Measurements from ENCODE around the gene NEB. TPM values are rescaled to one million over a fixed set of nuclear protein-coding genes. Genes with fewer than 3 reads are reported as not detected.

Gene NEB
- total RNA-seq, 1 experiment from 2014 or later, result 0.11 TPM

DNA sequence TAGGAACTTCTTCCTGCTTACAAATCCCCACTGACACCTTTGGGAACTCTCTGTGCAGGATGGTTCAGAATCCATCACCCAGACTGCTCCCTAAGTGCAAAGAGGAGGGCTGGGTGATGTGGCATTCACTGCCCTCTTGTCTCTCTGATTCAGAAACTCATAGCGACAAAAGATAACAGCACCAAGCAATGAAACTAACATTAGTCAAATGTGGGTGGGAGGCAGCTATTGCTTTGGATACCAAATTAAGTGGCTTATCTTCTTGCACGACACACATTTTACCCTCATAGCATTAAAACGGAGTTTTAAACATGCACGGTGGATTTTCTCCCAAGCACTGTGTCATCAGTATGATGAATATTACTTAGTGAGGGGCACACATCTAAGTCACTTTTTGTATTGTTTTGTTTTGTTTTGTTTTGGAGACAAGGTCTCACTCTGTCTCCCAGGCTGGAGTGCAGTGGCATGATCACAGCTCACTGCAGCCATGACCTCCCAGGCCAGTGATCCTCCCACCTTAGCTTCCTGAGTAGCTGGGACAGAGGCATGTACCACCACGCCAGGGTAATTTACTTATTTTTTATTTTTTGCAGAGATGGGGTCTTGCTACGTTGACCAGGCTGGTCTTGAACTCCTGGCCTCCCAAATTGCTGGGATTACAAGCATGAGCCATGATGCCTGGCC lies 40.9 kb upstream of the NEB start:
- POLR2A ChIA-PET (ENCODE audit: unreplicated experiment), result no interaction called here
- TF ChIP-seq EZH2phosphoT487 (IDR thresholded peaks at IDR 0.05; ENCODE audit: borderline replicate concordance, low read length) (no peak), EZH2 (IDR thresholded peaks at IDR 0.05; ENCODE audit: low read length, unreplicated experiment) (no peak)
- TF ChIP-seq, protein P1, sequence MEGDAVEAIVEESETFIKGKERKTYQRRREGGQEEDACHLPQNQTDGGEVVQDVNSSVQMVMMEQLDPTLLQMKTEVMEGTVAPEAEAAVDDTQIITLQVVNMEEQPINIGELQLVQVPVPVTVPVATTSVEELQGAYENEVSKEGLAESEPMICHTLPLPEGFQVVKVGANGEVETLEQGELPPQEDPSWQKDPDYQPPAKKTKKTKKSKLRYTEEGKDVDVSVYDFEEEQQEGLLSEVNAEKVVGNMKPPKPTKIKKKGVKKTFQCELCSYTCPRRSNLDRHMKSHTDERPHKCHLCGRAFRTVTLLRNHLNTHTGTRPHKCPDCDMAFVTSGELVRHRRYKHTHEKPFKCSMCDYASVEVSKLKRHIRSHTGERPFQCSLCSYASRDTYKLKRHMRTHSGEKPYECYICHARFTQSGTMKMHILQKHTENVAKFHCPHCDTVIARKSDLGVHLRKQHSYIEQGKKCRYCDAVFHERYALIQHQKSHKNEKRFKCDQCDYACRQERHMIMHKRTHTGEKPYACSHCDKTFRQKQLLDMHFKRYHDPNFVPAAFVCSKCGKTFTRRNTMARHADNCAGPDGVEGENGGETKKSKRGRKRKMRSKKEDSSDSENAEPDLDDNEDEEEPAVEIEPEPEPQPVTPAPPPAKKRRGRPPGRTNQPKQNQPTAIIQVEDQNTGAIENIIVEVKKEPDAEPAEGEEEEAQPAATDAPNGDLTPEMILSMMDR (conservative IDR thresholded peaks at IDR 0.05; ENCODE audit: low read depth, low read length), result no peak
- H3K4me2 ChIP-seq (ENCODE audit: low read length), result peak overlapping the region; percentile 9
- peak overlapping the region; percentile 32 for H3K27ac ChIP-seq (ENCODE audit: low read length)
- DNase-seq (no peak), ATAC-seq (peak; percentile 60)
- no peaks in the 10 kb centered on the region for H3K36me3 ChIP-seq (ENCODE audit: low read depth, low read length)
- no peaks in the 10 kb centered on the region for H3K79me2 ChIP-seq (ENCODE audit: low read length)
- no peaks in the 10 kb centered on the region for H3F3A ChIP-seq (ENCODE audit: low read length, unreplicated experiment)
- no TSS peak for BruUV-seq (replicated peaks)
- H3K27me3 ChIP-seq (ENCODE audit: low read length), result no peaks in the 10 kb centered on the region
- intact Hi-C loops (cut with micrococcal nuclease), result no loop called here
- H3K9ac ChIP-seq (ENCODE audit: low read length), result no peak overlapping the region
- H3K4me3 ChIP-seq (ENCODE audit: low read length), result no peak overlapping the region
- H3K9me3 ChIP-seq (ENCODE audit: low read length), result no peaks in the 10 kb centered on the region
- peaks cover 17% of the 10 kb centered on the region for H3K4me1 ChIP-seq (ENCODE audit: insufficient read depth, low read length)
- H4K20me1 ChIP-seq (ENCODE audit: low read length), result no peaks in the 10 kb centered on the region
- no peak overlapping the region for H2AFZ ChIP-seq (ENCODE audit: low read length)
- CTCF ChIA-PET, result no interaction called here
- H3K9me2 ChIP-seq (replicated peaks; ENCODE audit: low read length), result no peaks in the 10 kb centered on the region

DNA sequence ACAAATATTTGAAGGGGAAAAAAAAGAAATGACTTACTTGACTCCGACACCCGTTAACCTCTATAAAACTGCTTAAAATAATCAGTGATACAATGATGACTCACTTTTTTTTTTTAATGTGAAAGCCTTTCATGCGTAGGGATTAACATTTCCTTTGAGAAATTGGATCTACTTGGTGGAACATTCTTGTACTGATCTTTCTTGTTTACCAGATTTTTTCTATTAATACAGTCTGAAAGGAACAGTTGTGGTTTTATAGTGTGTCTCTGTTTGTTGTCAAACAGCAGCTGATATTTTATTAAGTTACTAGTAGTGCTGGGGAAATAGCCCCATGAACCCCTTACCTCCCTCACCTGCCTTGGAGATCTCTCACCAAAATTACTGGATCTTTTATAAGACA lies 40.2 kb upstream of the NEB start:
- Histone ChIP-seq H3K36me3 (ENCODE audit: low read depth, low read length) (no peaks in the 10 kb centered on the region), H3K4me1 (ENCODE audit: insufficient read depth, low read length) (peaks cover 17% of the 10 kb centered on the region), H3K79me2 (ENCODE audit: low read length) (no peaks in the 10 kb centered on the region), H2AFZ (ENCODE audit: low read length) (no peak overlapping the region), H3K4me3 (ENCODE audit: low read length) (no peak overlapping the region), H3K4me2 (ENCODE audit: low read length) (peak overlapping the region; percentile 9), H3K9me3 (ENCODE audit: low read length) (no peaks in the 10 kb centered on the region), H3K9ac (ENCODE audit: low read length) (no peak overlapping the region), H3K9me2 (replicated peaks; ENCODE audit: low read length) (no peaks in the 10 kb centered on the region), H3K27me3 (ENCODE audit: low read length) (no peaks in the 10 kb centered on the region), H3K27ac (ENCODE audit: low read length) (peak overlapping the region; percentile 32), H3F3A (ENCODE audit: low read length, unreplicated experiment) (no peaks in the 10 kb centered on the region), H4K20me1 (ENCODE audit: low read length) (no peaks in the 10 kb centered on the region)
- no TSS peak for BruUV-seq (replicated peaks)
- ChIA-PET CTCF (no interaction called here), POLR2A (ENCODE audit: unreplicated experiment) (no interaction called here)
- intact Hi-C loops (cut with micrococcal nuclease), result loop anchor here (5.0 kb wide), 1 partner anchor 53 kb away; the partner anchor contains the start of gene ARL5A
- DNase-seq (peak; percentile 83), ATAC-seq (peak; percentile 92)
- no peak for TF ChIP-seq EZH2phosphoT487 (IDR thresholded peaks at IDR 0.05; ENCODE audit: borderline replicate concordance, low read length)
- no peak for TF ChIP-seq EZH2 (IDR thresholded peaks at IDR 0.05; ENCODE audit: low read length, unreplicated experiment)
- TF ChIP-seq, protein P1 (conservative IDR thresholded peaks at IDR 0.05; ENCODE audit: low read depth, low read length), result no peak

DNA sequence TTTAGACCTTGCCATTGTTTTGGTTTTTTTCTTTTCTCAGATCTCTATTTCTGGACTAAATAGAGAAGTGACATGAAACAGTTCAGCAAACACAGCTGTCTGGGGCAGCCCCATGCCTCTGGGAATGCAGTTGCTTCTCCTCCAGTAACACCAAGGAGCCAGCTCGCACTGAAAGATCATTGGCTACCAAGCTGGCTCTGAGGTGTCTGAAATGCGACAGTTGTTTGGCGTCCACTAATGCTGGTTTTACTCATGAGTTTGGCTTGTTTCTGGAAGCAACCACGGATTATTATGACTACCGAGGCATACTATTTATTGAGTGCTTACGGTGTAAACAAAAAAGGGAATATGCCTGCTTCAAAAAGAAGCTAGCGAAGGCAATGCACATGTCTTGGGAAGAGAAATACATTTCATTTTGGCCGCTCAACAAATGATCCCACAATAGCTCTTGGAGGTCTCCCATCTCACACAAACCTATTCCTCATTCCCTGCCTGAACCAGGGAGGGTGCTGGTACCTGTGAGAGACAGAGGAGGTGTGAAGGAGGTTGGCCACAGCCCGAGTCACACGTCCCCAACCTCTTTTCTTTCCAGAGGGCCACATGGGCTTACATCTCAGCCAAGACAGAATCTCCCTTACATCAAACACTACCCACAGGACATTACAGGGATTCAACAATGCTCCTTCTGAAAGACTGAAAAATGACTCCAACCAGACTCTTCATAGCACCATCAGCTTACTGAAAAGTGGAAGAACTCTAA lies 37.5 kb upstream of the NEB start:
- no peaks in the 10 kb centered on the region for H3K27me3 ChIP-seq (ENCODE audit: low read length)
- ATAC-seq, result no peak
- no peaks in the 10 kb centered on the region for H3K79me2 ChIP-seq (ENCODE audit: low read length)
- TF ChIP-seq, protein P1 (conservative IDR thresholded peaks at IDR 0.05; ENCODE audit: low read depth, low read length), result no peak
- H3K36me3 ChIP-seq (ENCODE audit: low read depth, low read length), result no peaks in the 10 kb centered on the region
- intact Hi-C loops (cut with micrococcal nuclease), result loop anchor here (5.0 kb wide), 1 partner anchor 56 kb away; the partner anchor contains the start of gene ARL5A
- H3K9me3 ChIP-seq (ENCODE audit: low read length), result no peaks in the 10 kb centered on the region
- H3K9ac ChIP-seq (ENCODE audit: low read length), result no peak overlapping the region
- H3K4me3 ChIP-seq (ENCODE audit: low read length), result no peak overlapping the region
- POLR2A ChIA-PET (ENCODE audit: unreplicated experiment), result no interaction called here
- BruUV-seq (replicated peaks), result no TSS peak
- H3K27ac ChIP-seq (ENCODE audit: low read length), result no peak overlapping the region
- no peak for DNase-seq
- CTCF ChIA-PET, result no interaction called here
- no peak overlapping the region for H2AFZ ChIP-seq (ENCODE audit: low read length)
- H3K4me1 ChIP-seq (ENCODE audit: insufficient read depth, low read length), result peaks cover 17% of the 10 kb centered on the region
- H3K4me2 ChIP-seq (ENCODE audit: low read length), result no peak overlapping the region
- no peaks in the 10 kb centered on the region for H4K20me1 ChIP-seq (ENCODE audit: low read length)
- H3K9me2 ChIP-seq (replicated peaks; ENCODE audit: low read length), result no peaks in the 10 kb centered on the region
- no peaks in the 10 kb centered on the region for H3F3A ChIP-seq (ENCODE audit: low read length, unreplicated experiment)
